Endodermal cell (in vitro differentiated cells): ENCODE results near the gene CCDC83. TPM values are rescaled to one million over a fixed set of nuclear protein-coding genes. Genes with fewer than 3 reads are reported as not detected.

Experiments
- DNase-seq: peaks from one replicate; pipeline ENCODE4 v3.0.0-alpha.2; 2017
- H3K27ac ChIP-seq: 2 replicates; pipeline ENCODE4 v1.5.1; 2013; ENCODE audit warnings: mild to moderate bottlenecking, low read depth, low read length, moderate library complexity
- H3K27me3 ChIP-seq: 2 replicates; pipeline ENCODE4 v1.6.1; 2013; ENCODE audit warnings: mild to moderate bottlenecking, low read length, moderate library complexity; ENCODE audit not compliant: insufficient read depth, control insufficient read depth, poor library complexity, severe bottlenecking
- H3K36me3 ChIP-seq: 2 replicates; pipeline ENCODE4 v1.7.0; 2013; ENCODE audit warnings: mild to moderate bottlenecking, low read length, moderate library complexity; ENCODE audit not compliant: control insufficient read depth, insufficient read depth
- H3K4me1 ChIP-seq: one replicate; pipeline ENCODE4 v1.7.0; 2013; ENCODE audit warnings: low read length; ENCODE audit not compliant: control insufficient read depth, insufficient read depth
- H3K4me3 ChIP-seq: 2 replicates; pipeline ENCODE4 v1.5.1; 2013; ENCODE audit warnings: mild to moderate bottlenecking, low read length, moderate library complexity
- H3K9ac ChIP-seq: 2 replicates; pipeline ENCODE4 v1.6.1; 2013; ENCODE audit warnings: mild to moderate bottlenecking, low read length, moderate library complexity; ENCODE audit not compliant: poor library complexity, severe bottlenecking; ENCODE audit errors: extremely low read depth
- H3K9me3 ChIP-seq: 2 replicates; pipeline ENCODE4 v1.6.1; 2013; ENCODE audit warnings: mild to moderate bottlenecking, low read length, moderate library complexity; ENCODE audit not compliant: control insufficient read depth
- H3K27ac Mint-ChIP-seq: 2 replicates; pipeline ENCODE4 v1.8.0; 2020; ENCODE audit warnings: mixed read lengths
- H3K27me3 Mint-ChIP-seq: 2 replicates; pipeline ENCODE4 v1.8.0; 2021; ENCODE audit warnings: mild to moderate bottlenecking, mixed read lengths; ENCODE audit not compliant: insufficient read depth
- H3K36me3 Mint-ChIP-seq: 2 replicates; pipeline ENCODE4 v1.8.0; 2020; ENCODE audit warnings: low read depth, mixed read lengths
- H3K4me1 Mint-ChIP-seq: 2 replicates; pipeline ENCODE4 v1.8.0; 2020; ENCODE audit warnings: mixed read lengths
- H3K4me3 Mint-ChIP-seq: 2 replicates; pipeline ENCODE4 v1.8.0; 2020; ENCODE audit warnings: mild to moderate bottlenecking, moderate library complexity, mixed read lengths
- H3K9me3 Mint-ChIP-seq: 2 replicates; pipeline ENCODE4 v1.8.0; 2020; ENCODE audit warnings: mild to moderate bottlenecking, mixed read lengths
- WGBS, 2 experiments: methylation state at CpG; one replicate each; pipeline versions ENCODE4 v1.1.5 to v1.1.7; 2013; ENCODE audit warnings: missing lambda C conversion rate in 2 of 2, mixed read lengths in 1 of 2; ENCODE audit not compliant: insufficient coverage in 1 of 2, insufficient read length in 1 of 2; 5-methylcytosine and 5-hydroxymethylcytosine counted together
- long read RNA-seq, 4 experiments: library from polyadenylated mRNA in 2 of 4; library from RNA in 1 of 4; library from capped mRNA in 1 of 4; stranded (forward) in 3 of 4; unstranded in 1 of 4; transcript quantifications; one replicate each; pipeline ENCODE4 v2.0.0, GENCODE V29; 2020 to 2021; ENCODE audit warnings: inconsistent platforms in 1 of 4
- polyA plus RNA-seq, 2 experiments: library from polyadenylated mRNA; stranded (reverse); fragments of 50-300 nt; gene quantifications; one replicate each; pipeline ENCODE4 v1.2.3, GENCODE V29; 2013
- total RNA-seq, 2 donors: library from RNA; stranded (reverse); fragmentation: NEBNext Ultra II Directional in 1 of 2; extraction: Animal tissue kit (Norgen Biotek cat#: 25700) in 1 of 2; gene quantifications; 2 replicates in 1 of 2; 3 replicates in 1 of 2; pipeline ENCODE4 v1.2.1, GENCODE V29; 2021
- TF ChIP-seq, protein P1 (sequence below): fragments of 200-600 bp; sonication (generic); conservative IDR thresholded peaks from 2 replicates; pipeline ENCODE4 v1.5.0; 2021; ENCODE audit warnings: antibody characterized with exemption, mild to moderate bottlenecking

The CCDC83 gene
- total RNA-seq, result not detected
- polyA plus RNA-seq (2013, experiment 1 of 2), result not detected
- polyA plus RNA-seq (2013, experiment 2 of 2), result not detected
- long read RNA-seq, experiment 1, result 0 reads
- long read RNA-seq, experiment 2, result 0 reads
- long read RNA-seq, experiment 3, result 0 reads
- long read RNA-seq, experiment 4, result 0 reads

DNA sequence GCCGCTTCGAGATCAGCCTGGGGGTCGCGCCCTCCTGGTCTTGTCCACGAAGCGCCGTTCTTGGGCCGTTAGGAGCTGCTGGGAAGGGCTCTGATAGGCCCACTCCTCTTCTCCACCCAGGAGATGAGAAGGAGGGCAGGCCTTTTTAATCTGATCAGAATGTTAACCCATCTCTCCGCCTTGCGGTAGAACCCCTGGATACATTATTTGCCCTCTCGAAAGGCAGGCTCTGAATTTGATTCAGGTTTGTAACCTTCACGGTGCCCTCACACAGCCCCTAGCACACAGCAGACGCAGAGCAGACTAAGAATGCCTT lies at the start of gene CCDC83:
CCDC83 (plus strand) TSS at position 43 of the 316 bp plus-strand sequence. CDS start 9,741 bp downstream, outside the sequence.
- no peaks in the 10 kb centered on the region for H3K27me3 Mint-ChIP-seq
- H3K4me3 Mint-ChIP-seq, result peak within 1 kb of the TSS; percentile 67
- peak within 1 kb of the TSS; percentile 81 for H3K4me3 ChIP-seq
- H3K27me3 ChIP-seq, result no peaks in the 10 kb centered on the region
- no peaks in the 10 kb centered on the region for H3K4me1 Mint-ChIP-seq
- H3K9ac ChIP-seq, result peak within 1 kb of the TSS; percentile 54
- no peak for DNase-seq
- H3K36me3 ChIP-seq, result no peaks in the 10 kb centered on the region
- 44 to 70% methylated on average over 7 to 13 of the region's 13 CpGs for WGBS, 2 experiments
- H3K27ac Mint-ChIP-seq, result peak within 1 kb of the TSS; percentile 97
- peaks cover 24% of the 10 kb centered on the region for H3K9me3 Mint-ChIP-seq
- H3K9me3 ChIP-seq, result peaks cover 13% of the 10 kb centered on the region
- peaks cover 11% of the 10 kb centered on the region for H3K36me3 Mint-ChIP-seq
- TF ChIP-seq, protein P1, sequence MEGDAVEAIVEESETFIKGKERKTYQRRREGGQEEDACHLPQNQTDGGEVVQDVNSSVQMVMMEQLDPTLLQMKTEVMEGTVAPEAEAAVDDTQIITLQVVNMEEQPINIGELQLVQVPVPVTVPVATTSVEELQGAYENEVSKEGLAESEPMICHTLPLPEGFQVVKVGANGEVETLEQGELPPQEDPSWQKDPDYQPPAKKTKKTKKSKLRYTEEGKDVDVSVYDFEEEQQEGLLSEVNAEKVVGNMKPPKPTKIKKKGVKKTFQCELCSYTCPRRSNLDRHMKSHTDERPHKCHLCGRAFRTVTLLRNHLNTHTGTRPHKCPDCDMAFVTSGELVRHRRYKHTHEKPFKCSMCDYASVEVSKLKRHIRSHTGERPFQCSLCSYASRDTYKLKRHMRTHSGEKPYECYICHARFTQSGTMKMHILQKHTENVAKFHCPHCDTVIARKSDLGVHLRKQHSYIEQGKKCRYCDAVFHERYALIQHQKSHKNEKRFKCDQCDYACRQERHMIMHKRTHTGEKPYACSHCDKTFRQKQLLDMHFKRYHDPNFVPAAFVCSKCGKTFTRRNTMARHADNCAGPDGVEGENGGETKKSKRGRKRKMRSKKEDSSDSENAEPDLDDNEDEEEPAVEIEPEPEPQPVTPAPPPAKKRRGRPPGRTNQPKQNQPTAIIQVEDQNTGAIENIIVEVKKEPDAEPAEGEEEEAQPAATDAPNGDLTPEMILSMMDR, result no peak
- H3K4me1 ChIP-seq, result peaks cover 5% of the 10 kb centered on the region
- H3K27ac ChIP-seq, result peak within 1 kb of the TSS; percentile 68

DNA sequence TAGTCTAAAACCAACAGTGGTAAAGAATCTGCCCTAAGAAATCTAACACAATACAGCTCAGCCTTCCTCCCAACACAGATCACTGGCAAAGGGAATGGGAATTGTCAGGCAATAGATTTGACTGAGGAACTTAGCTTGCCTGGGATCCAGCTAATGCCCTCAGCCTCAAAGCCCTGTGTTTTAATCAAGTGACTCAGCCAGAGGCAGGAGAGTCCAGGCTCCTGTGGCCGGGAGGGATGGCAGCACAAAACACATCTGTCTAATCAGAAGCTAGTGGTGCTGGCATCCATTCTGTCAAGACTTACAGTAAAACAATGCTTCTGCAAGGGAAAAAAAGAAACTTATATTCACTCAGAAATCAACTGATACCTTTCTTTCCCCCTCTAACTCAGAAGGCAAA lies 49.8 kb upstream of the CCDC83 start:
- no peaks in the 10 kb centered on the region for H3K36me3 ChIP-seq
- TF ChIP-seq, protein P1, result no peak
- H3K27ac ChIP-seq, result no peak overlapping the region
- no peaks in the 10 kb centered on the region for H3K9me3 ChIP-seq
- no peak overlapping the region for H3K9ac ChIP-seq
- Mint-ChIP-seq H3K4me3 (no peak overlapping the region), H3K27ac (no peak overlapping the region), H3K9me3 (no peaks in the 10 kb centered on the region), H3K27me3 (peaks cover 16% of the 10 kb centered on the region), H3K36me3 (no peaks in the 10 kb centered on the region), H3K4me1 (peaks cover 5% of the 10 kb centered on the region)
- H3K4me3 ChIP-seq, result no peak overlapping the region
- no peak for DNase-seq
- 78 to 82% methylated on average over 1 of the region's 1 CpG for WGBS, 2 experiments
- H3K27me3 ChIP-seq, result peaks cover 9% of the 10 kb centered on the region
- H3K4me1 ChIP-seq, result no peaks in the 10 kb centered on the region

DNA sequence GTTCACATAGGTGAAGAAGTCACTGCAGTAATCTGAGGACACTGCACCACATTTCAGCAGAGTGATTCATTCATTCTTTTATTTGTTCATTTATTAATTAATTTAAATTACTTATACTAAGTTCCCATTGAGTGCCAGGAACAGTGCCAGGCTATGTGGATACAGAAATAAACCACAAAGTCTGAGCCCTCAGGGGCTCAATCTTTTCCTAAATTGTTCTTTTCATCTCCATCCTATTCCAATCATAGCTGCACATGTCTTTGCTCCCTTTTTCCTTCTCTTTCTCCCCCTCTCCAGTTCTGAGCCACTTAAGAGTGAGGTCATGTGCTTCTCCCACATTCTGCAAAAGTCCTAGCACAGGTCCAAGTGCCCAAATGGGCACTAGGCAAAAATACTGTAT lies 49.2 kb upstream of the CCDC83 start:
- H3K27ac ChIP-seq, result no peak overlapping the region
- H3K4me1 ChIP-seq, result no peaks in the 10 kb centered on the region
- TF ChIP-seq, protein P1, result no peak
- no peaks in the 10 kb centered on the region for H3K9me3 Mint-ChIP-seq
- H3K9ac ChIP-seq, result no peak overlapping the region
- DNase-seq, result no peak
- no peaks in the 10 kb centered on the region for H3K36me3 ChIP-seq
- H3K27me3 Mint-ChIP-seq, result peaks cover 17% of the 10 kb centered on the region
- H3K9me3 ChIP-seq, result no peaks in the 10 kb centered on the region
- no peak overlapping the region for H3K4me3 ChIP-seq
- no peaks in the 10 kb centered on the region for H3K36me3 Mint-ChIP-seq
- peaks cover 14% of the 10 kb centered on the region for H3K27me3 ChIP-seq
- H3K4me3 Mint-ChIP-seq, result no peak overlapping the region
- H3K4me1 Mint-ChIP-seq, result peaks cover 6% of the 10 kb centered on the region
- H3K27ac Mint-ChIP-seq, result no peak overlapping the region
